K562 (cell line): ENCODE measurements around the gene SFSWAP.

ENCODE experiments used
- EZH2 ChIP-seq: IDR thresholded peaks from 2 replicates; pipeline ENCODE4 v1.6.1; 2012; ENCODE audit warnings: low read depth, mild to moderate bottlenecking, inconsistent platforms, low read length, borderline replicate concordance
- HDAC2 ChIP-seq: fragments of 450-650 bp; IDR thresholded peaks from 2 replicates; pipeline ENCODE4 v1.6.1; 2016; ENCODE audit warnings: mild to moderate bottlenecking
- NCOR1 ChIP-seq: fragments of 450-650 bp; IDR thresholded peaks from 2 replicates; pipeline ENCODE4 v1.6.1; 2016; ENCODE audit warnings: mild to moderate bottlenecking, moderate library complexity
- POLR2A ChIP-seq: fragments of 450-650 bp; conservative IDR thresholded peaks from 2 replicates; pipeline ENCODE4 v1.6.1; 2016
- SAFB2 ChIP-seq: fragments of 200-400 bp; formaldehyde crosslinking; IDR thresholded peaks from 2 replicates; pipeline ENCODE4 v1.6.1; 2018; ENCODE audit warnings: borderline replicate concordance, low read length, low read depth, moderate library complexity; ENCODE audit not compliant: severe bottlenecking
- SREBF1 ChIP-seq: fragments of 150-350 bp; IDR thresholded peaks from 2 replicates; pipeline ENCODE4 v1.6.1; 2014; ENCODE audit warnings: antibody characterized with exemption, low read depth, low read length, borderline replicate concordance
- ZNF274 ChIP-seq: IDR thresholded peaks from 2 replicates; pipeline ENCODE4 v1.6.1; 2011; ENCODE audit warnings: low read depth, mild to moderate bottlenecking, low read length, moderate library complexity, borderline replicate concordance

- TF ChIP-seq NCOR1: no peak
- TF ChIP-seq SAFB2: no peak
- TF ChIP-seq EZH2: no peak
- no peak for TF ChIP-seq ZNF274
- TF ChIP-seq POLR2A: no peak
- TF ChIP-seq HDAC2: no peak
- no peak for TF ChIP-seq SREBF1
These were observed 133.2 kb downstream of the SFSWAP start for GRCh38 chr12:131844140-131844539.
